GM21737 (cell line): Measurements from ENCODE around the gene UXT.
"Not testable (repeated sequence)": the region's sequence is repeated elsewhere in the genome, so short reads cannot be mapped to it uniquely, and the experiment has no call there.

Experiments used
- ATAC-seq: cut with Tn5 transposase; IDR thresholded peaks from one replicate; pipeline ENCODE4 v1.9.1; 2021; ENCODE audit warnings: mild to moderate bottlenecking, moderate library complexity; ENCODE audit not compliant: unreplicated experiment

UXT gene, protein sequence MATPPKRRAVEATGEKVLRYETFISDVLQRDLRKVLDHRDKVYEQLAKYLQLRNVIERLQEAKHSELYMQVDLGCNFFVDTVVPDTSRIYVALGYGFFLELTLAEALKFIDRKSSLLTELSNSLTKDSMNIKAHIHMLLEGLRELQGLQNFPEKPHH

GRCh38 chrX:47658684-47659420, at the start of gene UXT:
Gene UXT, minus strand, starts transcription at chrX:47659180. Its CDS starts 253 bp downstream, at chrX:47658927.
- ATAC-seq = peak; percentile 74

- ATAC-seq = no peak
These were observed 48.2 kb upstream of the UXT start for GRCh38 chrX:47707031-47707780.

GRCh38 chrX:47706575-47706974, 47.6 kb upstream of the UXT start:
- ATAC-seq = no peak

GRCh38 chrX:47704736-47705135, 45.8 kb upstream of the UXT start:
- ATAC-seq = no peak

GRCh38 chrX:47697181-47697580, 38.2 kb upstream of the UXT start:
- no peak for ATAC-seq

DNA sequence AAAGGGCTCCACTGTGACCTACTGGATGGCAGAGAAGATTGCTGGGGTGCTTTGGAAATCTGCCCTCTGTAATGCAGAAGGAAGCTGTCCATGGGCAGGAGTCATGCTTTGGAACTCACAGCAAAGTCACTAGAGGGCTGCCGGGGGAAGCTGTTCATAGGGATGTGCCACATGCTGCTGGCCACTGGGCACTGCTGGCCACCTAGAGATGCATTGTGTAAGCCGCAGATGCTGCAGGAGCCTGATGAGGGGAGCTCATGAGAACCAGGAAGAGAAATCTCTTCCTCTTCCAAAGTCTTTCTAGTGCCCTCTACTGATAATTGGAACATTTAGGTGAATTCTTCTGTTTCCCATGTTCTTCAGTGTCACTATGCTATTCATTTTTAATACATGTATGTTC, 31.2 kb upstream of the UXT start:
- ATAC-seq = no peak

- ATAC-seq = no peak
These were observed 28.3 kb upstream of the UXT start for GRCh38 chrX:47687263-47687662.

GRCh38 chrX:47683829-47684205, 24.8 kb upstream of the UXT start:
- ATAC-seq = no peak

- ATAC-seq = no peak
These were observed 24.3 kb upstream of the UXT start for GRCh38 chrX:47683184-47683828.

- not testable (repeated sequence) for ATAC-seq
These were observed 17.2 kb upstream of the UXT start for GRCh38 chrX:47675959-47676859.

DNA sequence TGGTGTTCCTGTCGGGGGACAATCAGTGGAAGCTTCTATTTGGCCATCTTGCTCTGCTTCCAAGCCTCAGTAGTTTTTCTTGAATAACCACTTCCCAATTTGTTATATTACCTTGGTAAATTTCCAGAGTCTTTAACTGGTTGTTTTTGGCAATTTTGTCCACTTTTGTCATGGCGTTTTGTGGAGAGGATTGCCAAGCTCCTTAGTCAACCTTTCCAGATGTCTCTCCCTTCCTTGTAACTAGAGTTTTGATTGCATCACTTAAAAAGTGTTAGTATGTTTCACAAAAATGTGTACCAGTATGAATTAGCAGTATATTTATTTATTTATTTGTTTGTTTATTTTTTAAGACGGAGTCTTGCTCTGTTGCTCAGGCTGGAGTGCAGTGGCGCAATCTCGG, 15.8 kb upstream of the UXT start:
- ATAC-seq = no peak

GRCh38 chrX:47665797-47666196, 6.8 kb upstream of the UXT start:
- not testable (repeated sequence) for ATAC-seq

- no peak for ATAC-seq
These were observed 5.8 kb upstream of the UXT start for GRCh38 chrX:47664737-47665136.

GRCh38 chrX:47662144-47662657, 3.2 kb upstream of the UXT start:
- no peak for ATAC-seq

GRCh38 chrX:47661539-47661938, 2.6 kb upstream of the UXT start:
- no peak for ATAC-seq

DNA sequence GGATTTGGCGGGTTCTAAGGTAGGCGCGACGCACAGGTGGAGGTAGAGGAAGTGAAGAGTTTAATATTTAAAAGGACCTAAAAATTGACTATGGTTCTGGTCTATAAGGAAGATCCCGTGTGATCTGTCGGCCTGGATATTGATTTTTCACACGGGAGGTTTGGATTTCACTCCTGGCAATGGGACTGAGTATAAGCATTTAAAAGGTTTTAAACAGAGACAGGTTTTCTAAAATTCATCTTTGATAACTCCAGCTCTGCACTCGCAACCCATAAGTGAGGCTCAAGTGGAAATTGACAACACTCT, 394 bp upstream of the UXT start:
- ATAC-seq = no peak

GRCh38 chrX:47658301-47658683, 688 bp downstream of the UXT start:
- ATAC-seq = no peak

- ATAC-seq = no peak
These were observed 7.7 kb downstream of the UXT start for GRCh38 chrX:47651043-47651905.

DNA sequence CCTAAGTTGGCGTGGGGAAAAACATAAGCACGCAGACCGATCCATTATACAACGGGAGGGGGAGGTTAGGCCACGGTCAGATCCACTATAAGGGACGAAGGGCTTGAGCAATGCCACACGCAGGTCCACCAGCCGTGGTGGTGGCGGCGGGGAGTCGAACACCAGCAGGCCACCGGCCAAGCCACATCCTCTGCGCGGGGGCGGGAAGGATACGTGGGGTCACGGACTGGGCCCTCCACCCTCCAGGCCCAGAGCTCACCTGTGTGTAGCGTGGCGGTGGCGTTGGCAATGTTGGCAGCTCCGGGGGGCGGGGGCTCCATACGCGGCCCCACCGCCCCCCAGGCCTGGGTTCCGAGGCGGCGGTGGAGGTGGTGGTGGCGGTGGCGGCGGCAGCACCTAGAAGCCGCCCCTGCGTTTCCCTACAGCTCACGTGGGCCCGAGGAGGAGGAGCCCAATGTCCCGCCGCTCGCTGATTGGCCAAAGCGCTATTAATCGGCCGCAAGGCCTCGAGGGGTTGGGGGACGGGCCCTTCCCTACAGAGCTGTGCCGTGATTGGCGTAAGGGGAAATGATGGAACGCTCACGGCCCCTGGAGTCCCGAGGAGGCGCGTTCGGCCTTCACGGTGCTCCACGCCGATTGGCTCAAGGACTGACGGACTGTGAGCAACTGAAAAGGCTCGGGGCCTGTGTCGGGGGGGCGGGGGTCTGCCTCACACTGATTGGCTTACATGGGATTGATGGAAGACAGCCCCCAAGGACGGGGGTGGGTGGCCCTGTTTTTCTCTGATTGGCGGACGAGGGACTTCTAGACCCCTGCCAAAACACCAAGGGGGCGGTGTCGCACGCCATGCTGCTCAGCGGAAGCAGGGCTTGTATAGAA, 8.6 kb downstream of the UXT start, which contains the start of gene ELK1:
Gene ELK1 (minus strand): TSS at position 400 of the 879 bp plus-strand sequence. CDS start 9,122 bp downstream, outside the sequence.
- peak; percentile 94 for ATAC-seq
